Aorta (tissue), 5 donors: ENCODE results near the gene ST6GALNAC5. TPM values are rescaled to one million over a fixed set of nuclear protein-coding genes. Genes with fewer than 3 reads are reported as not detected.

ENCODE experiments used
- ATAC-seq: fragments of 200-7000 bp; cut with Tn5 transposase; one replicate; pipeline ENCODE4 v1.9.1; 2022; ENCODE audit warnings: moderate library complexity; ENCODE audit not compliant: low FRiP score
- DNase-seq, 2 donors: peaks; one replicate each; pipeline ENCODE4 v3.0.0-alpha.2; 2020
- H3K27ac ChIP-seq, 2 donors: one replicate each; pipeline ENCODE4 v1.5.1; 2013; ENCODE audit warnings: low read length in 2 of 2, mild to moderate bottlenecking in 2 of 2, moderate library complexity in 2 of 2, control low read depth in 1 of 2, inconsistent platforms in 1 of 2, low read depth in 1 of 2
- H3K27me3 ChIP-seq, 2 donors: one replicate each; pipeline ENCODE4 v1.6.1; 2013; ENCODE audit warnings: control low read depth in 1 of 2, low read length in 1 of 2, mild to moderate bottlenecking in 1 of 2, moderate library complexity in 1 of 2; ENCODE audit not compliant: insufficient read depth in 2 of 2, control insufficient read depth in 1 of 2
- H3K36me3 ChIP-seq, 2 donors: one replicate each; pipeline ENCODE4 v1.6.1; 2013; ENCODE audit warnings: control low read depth in 1 of 2, low read length in 1 of 2, mild to moderate bottlenecking in 1 of 2; ENCODE audit not compliant: insufficient read depth in 2 of 2, control insufficient read depth in 1 of 2
- H3K4me1 ChIP-seq, 2 donors: one replicate each; pipeline ENCODE4 v1.6.1; 2013; ENCODE audit warnings: low read length in 2 of 2, control low read depth in 1 of 2, mild to moderate bottlenecking in 1 of 2, moderate library complexity in 1 of 2; ENCODE audit not compliant: insufficient read depth in 2 of 2, control insufficient read depth in 1 of 2
- H3K4me3 ChIP-seq, 2 donors: one replicate each; pipeline ENCODE4 v1.5.1; 2013; ENCODE audit warnings: low read length in 2 of 2, control low read depth in 1 of 2, mild to moderate bottlenecking in 1 of 2
- H3K9me3 ChIP-seq: one replicate; pipeline ENCODE4 v1.6.1; 2013; ENCODE audit warnings: mild to moderate bottlenecking, low read length; ENCODE audit not compliant: control insufficient read depth
- WGBS, 2 donors: extraction: QIAGEN DNeasy Blood & Tissue Kit; methylation state at CpG; one replicate each; pipeline ENCODE4 v1.1.7; 2013; 5-methylcytosine and 5-hydroxymethylcytosine counted together
- intact Hi-C, 2 donors: fragments of 100-400 bp; cut with DNase I; formaldehyde crosslinking; loops; one replicate each; pipeline versions ENCODE4 v1.14.2 to v1.15.0; 2022
- polyA plus RNA-seq, 2 donors: library from polyadenylated mRNA; stranded (reverse); fragments of 200-250 nt; gene quantifications; one replicate each; pipeline ENCODE4 v1.2.3, GENCODE V29; 2013
- total RNA-seq, 2 donors: library from RNA; stranded (reverse); fragmentation: NEBNext Ultra II Directional; extraction: Animal tissue kit (Norgen Biotek cat#: 25700); gene quantifications; one replicate each; pipeline ENCODE4 v1.2.1, GENCODE V29; 2021
- donor health status: healthy with polysubstance abuse.
- donor health status: Bipolar disorder and iron deficiency.
- donor health status: DM: no; HTN: no; CAD: no.
- donor health status: DM: no; HTN: no; CAD: no.
- donor health status: DM: yes; HTN: yes; CAD: no.

ST6GALNAC5 gene
- total and polyA plus RNA-seq, 4 donors, result 2.6 to 11.7 (median 6.7) TPM

DNA sequence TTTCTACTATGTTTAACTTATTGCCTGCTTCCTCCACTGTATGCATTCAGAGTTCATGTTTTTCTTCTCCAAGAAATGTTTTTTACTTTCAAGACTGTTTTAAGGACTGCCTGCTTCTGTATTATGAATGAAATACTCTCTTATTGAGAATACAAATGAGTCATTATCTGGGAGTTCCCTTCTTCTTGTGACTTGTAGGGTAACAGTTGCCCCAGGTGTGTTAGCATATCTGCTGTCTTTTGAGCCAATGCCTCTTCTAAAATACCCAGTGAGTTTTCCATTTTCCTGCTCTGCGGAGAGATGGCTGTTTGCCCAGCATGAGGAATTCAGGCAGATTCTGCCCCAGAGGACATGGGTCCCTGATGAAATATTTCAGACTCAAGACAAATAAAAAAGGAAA lies 34.1 kb upstream of the ST6GALNAC5 start:
- Histone ChIP-seq H3K9me3 (no peaks in the 10 kb centered on the region), H3K27ac (no peak overlapping the region), H3K27me3 (no peaks in the 10 kb centered on the region), H3K4me1 (no peaks in the 10 kb centered on the region), H3K36me3 (no peaks in the 10 kb centered on the region), H3K4me3 (no peak overlapping the region)
- intact Hi-C loops, result no loop called here
- WGBS, 2 donors, result 90 to 92% methylated on average over 1 of the region's 1 CpG
- ATAC-seq (no peak), DNase-seq (no peak)

DNA sequence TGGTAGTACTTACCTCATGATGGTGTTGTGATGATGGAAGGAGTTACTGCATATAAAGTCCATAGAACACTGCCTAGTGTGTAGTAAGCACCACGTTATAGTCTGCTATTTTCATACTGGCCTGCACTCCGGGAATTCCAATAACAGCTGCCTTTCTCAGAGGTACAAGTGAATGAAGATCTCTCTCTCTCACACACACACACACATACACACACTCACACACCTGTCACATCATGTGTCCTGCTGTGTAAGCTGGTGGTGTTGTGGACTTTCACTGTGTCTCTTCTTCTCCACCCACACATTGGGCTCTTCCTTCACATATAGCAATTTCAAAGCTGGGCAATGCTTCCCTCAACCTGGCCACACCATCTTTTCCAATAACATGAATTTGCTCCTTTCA lies 33.4 kb upstream of the ST6GALNAC5 start:
- H3K4me3 ChIP-seq, result no peak overlapping the region
- DNase-seq, result no peak
- no peak for ATAC-seq
- H3K9me3 ChIP-seq, result no peaks in the 10 kb centered on the region
- H3K27me3 ChIP-seq, result no peaks in the 10 kb centered on the region
- intact Hi-C loops, result no loop called here
- 92 to 94% methylated on average over 2 of the region's 2 CpGs for WGBS, 2 donors
- no peak overlapping the region for H3K27ac ChIP-seq
- H3K4me1 ChIP-seq, result no peaks in the 10 kb centered on the region
- H3K36me3 ChIP-seq, result no peaks in the 10 kb centered on the region

DNA sequence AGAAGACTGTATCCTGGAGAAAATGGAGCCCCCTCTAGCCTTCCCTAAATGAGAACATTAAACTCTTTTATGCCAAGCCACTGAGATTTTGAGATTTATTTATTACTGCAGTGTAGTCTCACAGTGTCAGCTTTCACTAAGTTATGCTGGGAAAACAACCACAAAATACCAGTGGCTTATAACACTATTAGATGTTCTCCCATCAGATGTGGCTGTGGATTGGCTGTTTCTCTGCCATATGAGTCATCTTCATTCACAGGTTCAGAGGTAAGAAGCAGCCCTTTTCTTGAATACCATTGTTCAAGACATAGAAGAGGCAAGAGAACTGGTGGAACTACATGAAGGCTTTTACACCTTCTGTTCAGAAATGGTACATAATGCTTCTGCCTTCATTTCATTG lies 32.1 kb upstream of the ST6GALNAC5 start:
- H3K4me1 ChIP-seq, result no peaks in the 10 kb centered on the region
- H3K27ac ChIP-seq, result no peak overlapping the region
- ATAC-seq, result no peak
- H3K9me3 ChIP-seq, result no peaks in the 10 kb centered on the region
- intact Hi-C loops, result no loop called here
- no peak for DNase-seq
- H3K36me3 ChIP-seq, result no peaks in the 10 kb centered on the region
- H3K27me3 ChIP-seq, result no peaks in the 10 kb centered on the region
- H3K4me3 ChIP-seq, result no peak overlapping the region

DNA sequence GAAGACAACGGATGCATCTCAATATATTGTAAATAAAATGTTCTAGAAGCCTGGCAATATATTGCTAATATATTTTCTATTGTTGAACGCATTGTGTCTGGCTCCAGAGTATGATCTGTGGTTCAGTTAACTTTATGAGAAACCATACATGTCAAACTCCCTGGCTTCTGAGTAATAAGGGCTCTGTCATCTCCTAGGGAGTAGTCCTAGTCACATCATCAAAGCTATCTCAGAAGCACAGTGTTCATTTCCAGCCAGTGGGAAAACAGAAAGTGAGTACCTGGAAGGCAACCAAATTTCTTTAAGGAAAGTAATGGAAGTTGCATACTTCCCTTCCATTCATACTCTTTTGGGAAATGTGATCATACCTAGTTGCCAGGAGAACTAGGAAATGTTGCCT lies 27.0 kb upstream of the ST6GALNAC5 start:
- Histone ChIP-seq H3K27ac (no peak overlapping the region), H3K9me3 (no peaks in the 10 kb centered on the region), H3K4me1 (no peaks in the 10 kb centered on the region), H3K27me3 (no peaks in the 10 kb centered on the region), H3K4me3 (no peak overlapping the region), H3K36me3 (no peaks in the 10 kb centered on the region)
- intact Hi-C loops, result no loop called here
- no peak for DNase-seq
- no peak for ATAC-seq
- WGBS, 2 donors, result 92 to 99% methylated on average over 2 of the region's 2 CpGs

DNA sequence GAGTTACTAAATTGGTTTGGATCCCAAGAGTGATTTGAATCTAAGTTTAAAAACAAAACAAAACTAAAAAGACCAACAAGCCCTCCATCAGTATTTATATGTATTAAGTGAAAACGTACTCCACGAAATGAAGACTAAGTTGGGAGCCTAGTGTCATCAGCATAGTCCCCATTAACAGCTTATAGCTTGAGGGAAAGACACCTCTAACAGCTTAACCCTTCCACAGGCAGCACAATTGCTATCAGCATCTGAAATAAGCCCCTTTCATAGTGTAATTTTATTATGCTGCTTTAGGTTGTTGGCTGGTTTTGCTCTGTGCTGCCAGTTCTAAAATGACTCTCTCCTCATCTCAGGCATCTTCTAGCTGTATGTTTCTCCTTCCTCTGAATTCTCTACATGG lies 25.8 kb upstream of the ST6GALNAC5 start:
- Histone ChIP-seq H3K9me3 (no peaks in the 10 kb centered on the region), H3K4me1 (no peaks in the 10 kb centered on the region), H3K4me3 (no peak overlapping the region), H3K27ac (no peak overlapping the region), H3K27me3 (no peaks in the 10 kb centered on the region), H3K36me3 (no peaks in the 10 kb centered on the region)
- WGBS, 2 donors, result 45 to 57% methylated on average over 2 of the region's 2 CpGs
- intact Hi-C loops, result no loop called here
- ATAC-seq, result no peak
- DNase-seq, result no peak

DNA sequence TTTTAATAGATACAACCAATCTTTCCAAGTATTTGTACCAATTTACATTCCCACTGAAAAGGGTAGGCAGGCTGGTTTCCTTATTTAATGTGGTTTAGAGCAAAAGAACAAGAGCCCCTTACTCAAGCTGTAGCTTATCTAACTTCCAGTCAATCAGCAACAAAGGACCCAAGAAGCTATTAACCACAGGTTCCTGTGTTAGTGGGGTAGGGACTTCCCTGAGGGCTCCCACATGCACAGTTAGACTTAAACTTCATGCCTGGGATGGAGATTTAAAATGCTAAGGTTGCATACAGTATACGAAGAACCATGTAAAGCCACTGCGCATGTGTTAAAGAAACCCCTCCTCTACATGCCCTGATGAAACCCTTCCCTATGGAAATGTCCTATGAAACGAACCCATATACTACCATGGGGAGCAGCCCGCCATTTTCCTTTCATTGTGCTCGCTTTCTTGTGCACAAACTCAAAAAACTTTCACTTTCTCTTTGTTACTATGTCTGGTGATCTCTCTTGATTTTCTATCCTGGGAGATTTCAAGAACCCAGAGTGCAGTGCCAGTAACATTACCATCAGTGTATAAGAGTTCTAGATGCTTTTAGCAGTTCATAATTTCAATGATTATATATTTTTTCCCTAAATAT lies 23.3 kb upstream of the ST6GALNAC5 start:
- intact Hi-C loops, result no loop called here
- WGBS, 2 donors, result 92 to 94% methylated on average over 5 of the region's 5 CpGs
- no peak for ATAC-seq
- Histone ChIP-seq H3K27ac (no peak overlapping the region), H3K36me3 (no peaks in the 10 kb centered on the region), H3K4me3 (no peak overlapping the region), H3K4me1 (no peaks in the 10 kb centered on the region), H3K27me3 (no peaks in the 10 kb centered on the region), H3K9me3 (no peaks in the 10 kb centered on the region)
- DNase-seq, result no peak

DNA sequence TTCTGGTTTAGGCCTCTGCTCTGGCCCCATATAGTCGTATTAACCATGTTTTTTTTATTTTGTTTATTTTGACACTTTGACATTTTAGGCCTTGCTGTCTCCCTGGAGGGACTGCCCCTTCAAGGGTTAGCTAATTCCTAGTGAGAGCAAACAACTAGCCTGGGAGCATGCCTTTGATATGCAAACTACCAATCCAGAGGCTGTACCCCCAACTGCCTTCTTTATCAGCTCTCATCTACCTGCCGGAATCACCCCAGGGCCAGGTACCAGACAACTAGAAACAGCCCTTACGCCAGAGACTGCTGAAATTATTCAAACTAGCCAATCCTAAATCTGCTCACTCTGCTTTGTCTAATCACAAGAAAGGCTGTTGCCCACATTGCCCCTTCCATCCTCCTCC lies 13.0 kb upstream of the ST6GALNAC5 start:
- ATAC-seq (no peak), DNase-seq (no peak)
- no peaks in the 10 kb centered on the region for H3K9me3 ChIP-seq
- no peaks in the 10 kb centered on the region for H3K36me3 ChIP-seq
- H3K4me3 ChIP-seq, result no peak overlapping the region
- H3K4me1 ChIP-seq, result no peaks in the 10 kb centered on the region
- no peak overlapping the region for H3K27ac ChIP-seq
- intact Hi-C loops, result no loop called here
- no peaks in the 10 kb centered on the region for H3K27me3 ChIP-seq
- 84% methylated on average over 3 of the region's 3 CpGs for WGBS, 2 donors

DNA sequence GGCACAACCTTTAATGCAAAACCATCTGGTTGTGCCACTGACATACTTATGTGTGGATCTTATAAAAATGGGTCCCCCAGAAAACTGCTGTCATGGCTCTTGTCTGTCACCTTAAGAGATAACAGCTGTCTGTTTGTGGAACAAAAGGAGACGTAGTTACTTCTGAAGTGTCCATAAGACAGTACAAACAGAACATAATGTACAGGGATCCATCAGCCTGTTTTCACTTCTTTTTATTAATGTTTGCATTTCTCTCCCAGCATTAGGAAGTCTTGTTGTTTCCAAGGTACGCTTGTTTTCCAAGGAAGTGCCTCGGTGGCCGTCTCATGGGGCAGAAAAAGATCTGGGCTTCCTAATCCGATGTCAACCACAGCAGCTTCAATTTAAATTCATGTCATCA lies 11.2 kb upstream of the ST6GALNAC5 start:
- no peak overlapping the region for H3K4me3 ChIP-seq
- WGBS, 2 donors, result 81 to 82% methylated on average over 5 of the region's 5 CpGs
- no peak for DNase-seq

DNA sequence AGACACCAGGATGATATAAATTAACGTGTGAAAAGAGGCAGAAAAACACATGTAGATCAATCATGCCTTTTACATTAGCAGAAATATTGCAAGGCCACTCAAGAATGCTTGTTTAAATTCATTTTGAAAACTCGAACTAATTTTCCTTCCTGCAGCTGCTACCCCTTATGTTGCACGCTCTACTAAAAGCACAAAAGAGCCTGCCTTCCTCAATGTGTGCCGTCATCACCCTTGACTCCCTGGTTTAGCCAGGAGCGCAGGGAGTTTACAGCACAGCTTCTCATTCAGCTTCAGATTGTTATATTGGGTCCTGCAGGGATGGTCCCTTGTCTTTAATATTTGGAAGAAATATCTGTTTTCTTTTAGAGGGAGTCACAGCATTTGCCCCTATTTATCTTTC lies 10.1 kb upstream of the ST6GALNAC5 start:
- DNase-seq (no peak), ATAC-seq (no peak)
- Histone ChIP-seq H3K27me3 (no peaks in the 10 kb centered on the region), H3K4me1 (no peaks in the 10 kb centered on the region), H3K36me3 (no peaks in the 10 kb centered on the region), H3K4me3 (no peak overlapping the region), H3K27ac (no peak overlapping the region), H3K9me3 (no peaks in the 10 kb centered on the region)
- 85 to 86% methylated on average over 5 of the region's 5 CpGs for WGBS, 2 donors
- intact Hi-C loops, result no loop called here

More for the DNA sequence above, 11.2 kb upstream of the ST6GALNAC5 start:
- no peaks in the 10 kb centered on the region for H3K36me3 ChIP-seq
- no peaks in the 10 kb centered on the region for H3K9me3 ChIP-seq
- no peak for ATAC-seq
- no peaks in the 10 kb centered on the region for H3K27me3 ChIP-seq
- intact Hi-C loops, result no loop called here
- no peaks in the 10 kb centered on the region for H3K4me1 ChIP-seq
- H3K27ac ChIP-seq, result no peak overlapping the region
